SH-SY5Y (cell line): ENCODE results near the gene MPC2.

ENCODE experiments used
- GATA2 ChIP-seq: IDR thresholded peaks from 2 replicates; pipeline ENCODE4 v1.6.1; 2011; ENCODE audit warnings: mild to moderate bottlenecking, low read depth, low read length
- GATA3 ChIP-seq: IDR thresholded peaks from 2 replicates; pipeline ENCODE4 v1.6.1; 2011; ENCODE audit warnings: low read depth, mild to moderate bottlenecking, low read length, moderate library complexity

GRCh38 chr1:167955915-167956314 lies 19.0 kb upstream of the MPC2 start:
- no peak for TF ChIP-seq GATA3
- no peak for TF ChIP-seq GATA2
